PFSK-1 (cell line): ENCODE data around the gene PAQR6.

Experiments
- POLR2AphosphoS5 ChIP-seq: IDR thresholded peaks from 2 replicates; pipeline ENCODE4 v1.6.1; 2012; ENCODE audit warnings: low read depth, mild to moderate bottlenecking, control low read depth, low read length, moderate library complexity
- TAF1 ChIP-seq: IDR thresholded peaks from 2 replicates; pipeline ENCODE4 v1.6.1; 2012; ENCODE audit warnings: low read length, control low read depth, borderline replicate concordance; ENCODE audit not compliant: insufficient read depth

DNA sequence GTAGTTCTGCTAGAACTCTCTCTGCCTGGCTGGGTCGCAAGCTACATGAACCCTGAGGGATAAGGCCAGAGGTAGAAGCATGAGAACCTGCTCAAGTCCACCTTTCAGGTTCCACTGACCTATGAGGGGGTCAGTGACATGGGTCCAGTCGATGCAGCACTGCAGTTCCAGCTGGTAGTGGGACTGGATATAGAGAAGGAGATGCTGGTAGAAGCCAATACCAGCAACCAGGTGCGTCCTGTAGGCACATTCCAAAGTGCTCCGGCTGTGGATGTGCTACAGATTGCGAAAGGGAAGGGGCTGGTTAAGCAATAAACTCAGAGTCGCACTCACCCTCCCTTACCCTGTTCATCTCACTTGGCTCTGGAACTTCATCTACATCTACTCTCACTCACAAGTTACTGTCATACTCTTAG is 29.1 kb upstream of the PAQR6 start:
- TF ChIP-seq TAF1 (no peak), POLR2AphosphoS5 (no peak)
